SK-N-SH treated with all-trans-retinoic acid at 6 μM for 48 hours (cell line): ENCODE data around the gene CDKN1B.

ENCODE experiments used
- ARNTL ChIP-seq: fragments of 450-650 bp; formaldehyde crosslinking; IDR thresholded peaks from 2 replicates; pipeline ENCODE4 v1.5.0; 2020; ENCODE audit warnings: low read depth, mild to moderate bottlenecking, moderate library complexity, borderline replicate concordance
- ESRRG ChIP-seq: fragments of 250-450 bp; sonication (Bioruptor Pico); IDR thresholded peaks from 2 replicates; pipeline ENCODE4 v1.6.1; 2021; ENCODE audit warnings: mild to moderate bottlenecking
- GLIS3 ChIP-seq: fragments of 250-450 bp; sonication (Bioruptor Pico); IDR thresholded peaks from 2 replicates; pipeline ENCODE4 v1.5.0; 2020; ENCODE audit warnings: mild to moderate bottlenecking, moderate library complexity
- PATZ1 ChIP-seq: fragments of 250-450 bp; sonication (Bioruptor Pico); IDR thresholded peaks from 2 replicates; pipeline ENCODE4 v1.8.0; 2020; ENCODE audit warnings: mild to moderate bottlenecking, moderate library complexity, borderline replicate concordance
- POU6F1 ChIP-seq: fragments of 250-450 bp; sonication (Bioruptor Pico); IDR thresholded peaks from 2 replicates; pipeline ENCODE4 v1.8.0; 2021; ENCODE audit warnings: low read depth, mild to moderate bottlenecking, moderate library complexity, borderline replicate concordance
- RARB ChIP-seq: fragments of 250-450 bp; sonication (Bioruptor Pico); IDR thresholded peaks from 2 replicates; pipeline ENCODE4 v1.8.0; 2021; ENCODE audit warnings: mild to moderate bottlenecking, moderate library complexity
- SNAI2 ChIP-seq: fragments of 250-450 bp; sonication (Bioruptor Pico); IDR thresholded peaks from 2 replicates; pipeline ENCODE4 v1.5.0; 2020; ENCODE audit warnings: mild to moderate bottlenecking, moderate library complexity
- ZFP3 ChIP-seq: fragments of 250-450 bp; sonication (Bioruptor Pico); IDR thresholded peaks from 2 replicates; pipeline ENCODE4 v1.5.0; 2020; ENCODE audit warnings: mild to moderate bottlenecking, moderate library complexity
- ZFP30 ChIP-seq: fragments of 450-650 bp; formaldehyde crosslinking; IDR thresholded peaks from 2 replicates; pipeline ENCODE4 v1.5.0; 2022; ENCODE audit warnings: mild to moderate bottlenecking, moderate library complexity

GRCh38 chr12:12749433-12749832, 32.3 kb downstream of the CDKN1B start:
- TF ChIP-seq RARB (CRISPR knock-in tag) (no peak), PATZ1 (CRISPR knock-in tag) (no peak), ARNTL (CRISPR knock-in tag) (no peak), ZFP30 (no peak), ZFP3 (no peak), ESRRG (CRISPR knock-in tag) (no peak), POU6F1 (no peak), SNAI2 (CRISPR knock-in tag) (no peak), GLIS3 (no peak)
